ENCODE measurements around the gene CD163.

- TF ChIP-seq CTCF (IDR thresholded peaks at IDR 0.05), result no peak
- no peak for TF ChIP-seq POLR2AphosphoS5 (IDR thresholded peaks at IDR 0.05; ENCODE audit: low read depth, low read length)
- no peak for TF ChIP-seq REST (IDR thresholded peaks at IDR 0.05; ENCODE audit: insufficient read depth in 1 of 2, low read depth in 2 of 2, low read length in 1 of 2)
Measured at GRCh38 chr12:7502612-7503011, 965 bp downstream of the CD163 start.

All from Panc1 (cell line).